SK-N-SH (cell line): Measurements from ENCODE around the gene CPLX3.

Experiments used
- RCOR1 ChIP-seq: fragments of 150-350 bp; IDR thresholded peaks from 2 replicates; pipeline ENCODE4 v1.6.1; 2017; ENCODE audit warnings: antibody characterized with exemption, low read length
- SMC3 ChIP-seq: IDR thresholded peaks from 2 replicates; pipeline ENCODE4 v1.6.1; 2012; ENCODE audit warnings: low read depth, low read length, improper control_type of control experiment
- TF ChIP-seq, protein P1 (sequence below): IDR thresholded peaks from 2 replicates; pipeline ENCODE4 v1.6.1; 2012; ENCODE audit warnings: mild to moderate bottlenecking, low read depth, low read length, moderate library complexity
- TF ChIP-seq, protein P2 (sequence below): fragments of 150-350 bp; IDR thresholded peaks from 2 replicates; pipeline ENCODE4 v1.6.1; 2017; ENCODE audit warnings: antibody characterized with exemption, low read length, low read depth, borderline replicate concordance

DNA sequence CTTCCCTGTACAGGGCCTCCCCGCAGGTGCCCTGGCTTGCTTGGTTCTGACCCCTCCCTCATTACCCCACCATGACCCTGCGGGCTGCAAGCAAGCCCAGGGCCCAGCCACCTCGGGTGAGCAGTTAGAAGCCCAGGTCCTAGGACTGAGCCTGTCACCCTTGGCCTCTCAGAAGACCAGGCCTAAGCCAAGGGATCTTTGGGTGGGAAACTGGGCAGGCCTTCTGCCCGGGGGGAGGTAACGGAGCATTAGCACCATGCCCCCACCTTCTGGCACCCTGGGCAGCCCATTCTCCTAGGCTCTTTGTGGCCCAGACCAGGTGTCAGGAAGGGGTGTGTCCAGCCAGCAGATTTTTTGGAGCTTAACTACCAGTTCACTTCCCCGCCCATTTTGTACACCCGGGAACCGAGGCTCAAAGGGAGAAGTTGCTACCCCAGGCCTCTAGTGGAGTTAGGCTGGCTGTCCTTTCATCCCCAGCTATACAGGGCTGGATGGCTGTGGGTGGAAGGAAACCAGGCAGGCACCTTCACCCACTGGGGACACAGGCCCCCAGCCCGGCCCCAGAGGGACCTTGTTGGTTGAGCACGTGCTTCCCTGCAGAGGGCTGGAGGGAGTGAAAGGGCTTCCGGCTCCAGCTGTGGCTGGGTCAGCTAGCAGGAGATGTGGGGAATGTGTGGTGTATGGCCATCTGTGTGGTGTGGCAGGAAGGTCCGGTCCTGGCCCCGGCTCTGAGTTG, 43.2 kb upstream of the CPLX3 start:
- TF ChIP-seq, protein P1, sequence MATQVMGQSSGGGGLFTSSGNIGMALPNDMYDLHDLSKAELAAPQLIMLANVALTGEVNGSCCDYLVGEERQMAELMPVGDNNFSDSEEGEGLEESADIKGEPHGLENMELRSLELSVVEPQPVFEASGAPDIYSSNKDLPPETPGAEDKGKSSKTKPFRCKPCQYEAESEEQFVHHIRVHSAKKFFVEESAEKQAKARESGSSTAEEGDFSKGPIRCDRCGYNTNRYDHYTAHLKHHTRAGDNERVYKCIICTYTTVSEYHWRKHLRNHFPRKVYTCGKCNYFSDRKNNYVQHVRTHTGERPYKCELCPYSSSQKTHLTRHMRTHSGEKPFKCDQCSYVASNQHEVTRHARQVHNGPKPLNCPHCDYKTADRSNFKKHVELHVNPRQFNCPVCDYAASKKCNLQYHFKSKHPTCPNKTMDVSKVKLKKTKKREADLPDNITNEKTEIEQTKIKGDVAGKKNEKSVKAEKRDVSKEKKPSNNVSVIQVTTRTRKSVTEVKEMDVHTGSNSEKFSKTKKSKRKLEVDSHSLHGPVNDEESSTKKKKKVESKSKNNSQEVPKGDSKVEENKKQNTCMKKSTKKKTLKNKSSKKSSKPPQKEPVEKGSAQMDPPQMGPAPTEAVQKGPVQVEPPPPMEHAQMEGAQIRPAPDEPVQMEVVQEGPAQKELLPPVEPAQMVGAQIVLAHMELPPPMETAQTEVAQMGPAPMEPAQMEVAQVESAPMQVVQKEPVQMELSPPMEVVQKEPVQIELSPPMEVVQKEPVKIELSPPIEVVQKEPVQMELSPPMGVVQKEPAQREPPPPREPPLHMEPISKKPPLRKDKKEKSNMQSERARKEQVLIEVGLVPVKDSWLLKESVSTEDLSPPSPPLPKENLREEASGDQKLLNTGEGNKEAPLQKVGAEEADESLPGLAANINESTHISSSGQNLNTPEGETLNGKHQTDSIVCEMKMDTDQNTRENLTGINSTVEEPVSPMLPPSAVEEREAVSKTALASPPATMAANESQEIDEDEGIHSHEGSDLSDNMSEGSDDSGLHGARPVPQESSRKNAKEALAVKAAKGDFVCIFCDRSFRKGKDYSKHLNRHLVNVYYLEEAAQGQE, result no peak
- TF ChIP-seq RCOR1 (no peak), SMC3 (no peak)
- TF ChIP-seq, protein P2, sequence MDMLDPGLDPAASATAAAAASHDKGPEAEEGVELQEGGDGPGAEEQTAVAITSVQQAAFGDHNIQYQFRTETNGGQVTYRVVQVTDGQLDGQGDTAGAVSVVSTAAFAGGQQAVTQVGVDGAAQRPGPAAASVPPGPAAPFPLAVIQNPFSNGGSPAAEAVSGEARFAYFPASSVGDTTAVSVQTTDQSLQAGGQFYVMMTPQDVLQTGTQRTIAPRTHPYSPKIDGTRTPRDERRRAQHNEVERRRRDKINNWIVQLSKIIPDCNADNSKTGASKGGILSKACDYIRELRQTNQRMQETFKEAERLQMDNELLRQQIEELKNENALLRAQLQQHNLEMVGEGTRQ, result no peak
